Measurements from ENCODE around the gene KIRREL2.

KIRREL2 gene

GRCh38 chr19:35874392-35874930 is 17.8 kb downstream of the KIRREL2 start:
- no peaks in the 10 kb centered on the region for H3K27me3 ChIP-seq (ENCODE audit: low read depth, low read length)
- no peak overlapping the region for H3K27ac ChIP-seq (ENCODE audit: low read length)
- H3K9ac ChIP-seq (ENCODE audit: low read length): no peak overlapping the region
- TF ChIP-seq EZH2phosphoT487 (IDR thresholded peaks at IDR 0.05; ENCODE audit: low read depth) (no peak), CTCF (IDR thresholded peaks at IDR 0.05; ENCODE audit: low read depth, low read length) (no peak)
- H3K36me3 ChIP-seq (replicated peaks; ENCODE audit: low read depth, low read length): no peaks in the 10 kb centered on the region
- H2AFZ ChIP-seq (ENCODE audit: low read depth, low read length): no peak overlapping the region
- H3K4me2 ChIP-seq (ENCODE audit: low read length): no peak overlapping the region
- no peaks in the 10 kb centered on the region for H3K79me2 ChIP-seq (ENCODE audit: low read length)
- 0 out of 2 replicates have a peak, but pooled peaks cover 2% of the 10 kb centered on the region for H3K4me1 ChIP-seq (ENCODE audit: low read length)
- H4K20me1 ChIP-seq (ENCODE audit: insufficient read depth, low read length): no peaks in the 10 kb centered on the region
- H3K4me3 ChIP-seq (ENCODE audit: low read length): no peak overlapping the region
- H3K9me3 ChIP-seq (ENCODE audit: insufficient read depth, low read length): no peaks in the 10 kb centered on the region

GRCh38 chr19:35879068-35879467 is 22.4 kb downstream of the KIRREL2 start:
- no peak overlapping the region for H3K9ac ChIP-seq (ENCODE audit: low read length)
- TF ChIP-seq CTCF (IDR thresholded peaks at IDR 0.05; ENCODE audit: low read depth, low read length) (no peak), EZH2phosphoT487 (IDR thresholded peaks at IDR 0.05; ENCODE audit: low read depth) (no peak)
- H3K27ac ChIP-seq (ENCODE audit: low read length): no peak overlapping the region
- no peak overlapping the region for H3K4me3 ChIP-seq (ENCODE audit: low read length)
- H3K9me3 ChIP-seq (ENCODE audit: insufficient read depth, low read length): no peaks in the 10 kb centered on the region
- no peak overlapping the region for H3K4me2 ChIP-seq (ENCODE audit: low read length)
- no peaks in the 10 kb centered on the region for H3K4me1 ChIP-seq (ENCODE audit: low read length)
- H2AFZ ChIP-seq (ENCODE audit: low read depth, low read length): no peak overlapping the region
- H3K27me3 ChIP-seq (ENCODE audit: low read depth, low read length): no peaks in the 10 kb centered on the region
- H4K20me1 ChIP-seq (ENCODE audit: insufficient read depth, low read length): no peaks in the 10 kb centered on the region
- H3K79me2 ChIP-seq (ENCODE audit: low read length): no peaks in the 10 kb centered on the region
- H3K36me3 ChIP-seq (replicated peaks; ENCODE audit: low read depth, low read length): no peaks in the 10 kb centered on the region

- Histone ChIP-seq H2AFZ (ENCODE audit: low read depth, low read length) (no peak overlapping the region), H4K20me1 (ENCODE audit: insufficient read depth, low read length) (no peaks in the 10 kb centered on the region), H3K4me3 (ENCODE audit: low read length) (no peak overlapping the region), H3K9ac (ENCODE audit: low read length) (no peak overlapping the region), H3K4me2 (ENCODE audit: low read length) (no peak overlapping the region), H3K79me2 (ENCODE audit: low read length) (no peaks in the 10 kb centered on the region), H3K27me3 (ENCODE audit: low read depth, low read length) (no peaks in the 10 kb centered on the region), H3K4me1 (ENCODE audit: low read length) (no peaks in the 10 kb centered on the region), H3K9me3 (ENCODE audit: insufficient read depth, low read length) (no peaks in the 10 kb centered on the region), H3K36me3 (replicated peaks; ENCODE audit: low read depth, low read length) (no peaks in the 10 kb centered on the region), H3K27ac (ENCODE audit: low read length) (no peak overlapping the region)
- TF ChIP-seq CTCF (IDR thresholded peaks at IDR 0.05; ENCODE audit: low read depth, low read length) (no peak), EZH2phosphoT487 (IDR thresholded peaks at IDR 0.05; ENCODE audit: low read depth) (no peak)
These were observed 23.1 kb downstream of the KIRREL2 start for GRCh38 chr19:35879770-35880317.

GRCh38 chr19:35882114-35882832 is 25.6 kb downstream of the KIRREL2 start:
- no peak overlapping the region for H2AFZ ChIP-seq (ENCODE audit: low read depth, low read length)
- H3K4me3 ChIP-seq (ENCODE audit: low read length): no peak overlapping the region
- H3K4me1 ChIP-seq (ENCODE audit: low read length): no peaks in the 10 kb centered on the region
- H3K9me3 ChIP-seq (ENCODE audit: insufficient read depth, low read length): no peaks in the 10 kb centered on the region
- peaks cover 6% of the 10 kb centered on the region for H3K36me3 ChIP-seq (replicated peaks; ENCODE audit: low read depth, low read length)
- no peaks in the 10 kb centered on the region for H3K27me3 ChIP-seq (ENCODE audit: low read depth, low read length)
- no peaks in the 10 kb centered on the region for H4K20me1 ChIP-seq (ENCODE audit: insufficient read depth, low read length)
- no peak overlapping the region for H3K27ac ChIP-seq (ENCODE audit: low read length)
- H3K9ac ChIP-seq (ENCODE audit: low read length): no peak overlapping the region
- TF ChIP-seq EZH2phosphoT487 (IDR thresholded peaks at IDR 0.05; ENCODE audit: low read depth) (no peak), CTCF (IDR thresholded peaks at IDR 0.05; ENCODE audit: low read depth, low read length) (peak; percentile 66)
- no peaks in the 10 kb centered on the region for H3K79me2 ChIP-seq (ENCODE audit: low read length)
- H3K4me2 ChIP-seq (ENCODE audit: low read length): peak overlapping the region; percentile 5; the same call in 1 of the 2 replicates
